GM18861 (cell line): ENCODE measurements around the gene MXD1.

Experiments used
- ATAC-seq: cut with Tn5 transposase; IDR thresholded peaks from one replicate; pipeline ENCODE4 v1.9.1; 2021; ENCODE audit not compliant: unreplicated experiment

Gene MXD1

DNA sequence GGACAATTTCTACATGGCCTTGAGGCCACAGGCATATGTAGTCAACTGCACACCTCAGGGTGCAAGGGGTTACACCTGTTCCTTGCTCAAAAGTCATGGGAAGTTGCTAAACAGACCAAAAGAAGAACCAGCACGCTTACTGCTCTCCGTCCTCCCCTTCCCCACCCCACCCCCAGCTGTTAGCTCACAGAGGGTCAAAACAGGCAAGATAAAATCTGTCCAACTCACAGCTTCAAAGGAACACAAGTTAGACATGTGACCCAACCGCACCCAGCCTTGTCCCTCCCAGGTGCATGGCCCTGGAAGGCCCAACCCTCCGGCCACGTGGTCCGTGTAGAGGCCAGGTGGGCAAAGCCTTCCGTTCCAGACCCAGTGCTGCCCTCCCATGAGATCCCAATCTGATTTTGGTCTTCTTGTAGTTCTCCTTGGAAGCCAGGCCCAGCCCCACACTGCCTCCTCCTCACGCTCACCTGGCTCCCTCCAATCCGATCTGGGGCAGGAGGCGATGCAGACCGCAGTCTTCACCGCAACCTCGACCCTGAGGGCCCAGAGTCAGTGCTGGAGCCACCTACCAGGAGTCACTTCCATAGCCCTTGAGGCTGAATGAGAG, 61.0 kb downstream of the MXD1 start:
- no peak for ATAC-seq

DNA sequence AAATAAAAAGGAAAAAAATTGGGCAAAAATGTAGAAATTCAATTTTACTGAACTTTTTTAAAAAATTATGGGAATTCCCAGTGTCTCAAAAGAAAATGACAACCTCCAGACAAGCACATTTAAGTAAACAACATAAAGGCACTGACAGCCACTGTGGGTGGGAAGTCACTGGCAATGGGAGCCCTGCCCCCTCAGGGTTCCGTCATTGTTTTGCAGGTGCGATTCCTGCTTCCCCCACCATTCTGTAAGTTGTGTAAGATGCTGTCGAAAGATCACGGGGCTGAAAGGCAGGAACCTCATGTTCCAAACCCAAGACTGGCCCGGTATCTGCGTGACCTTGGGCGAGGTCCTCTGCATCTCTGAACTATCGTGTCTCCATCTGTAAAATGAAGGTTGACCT, 62.3 kb downstream of the MXD1 start:
- ATAC-seq: no peak

DNA sequence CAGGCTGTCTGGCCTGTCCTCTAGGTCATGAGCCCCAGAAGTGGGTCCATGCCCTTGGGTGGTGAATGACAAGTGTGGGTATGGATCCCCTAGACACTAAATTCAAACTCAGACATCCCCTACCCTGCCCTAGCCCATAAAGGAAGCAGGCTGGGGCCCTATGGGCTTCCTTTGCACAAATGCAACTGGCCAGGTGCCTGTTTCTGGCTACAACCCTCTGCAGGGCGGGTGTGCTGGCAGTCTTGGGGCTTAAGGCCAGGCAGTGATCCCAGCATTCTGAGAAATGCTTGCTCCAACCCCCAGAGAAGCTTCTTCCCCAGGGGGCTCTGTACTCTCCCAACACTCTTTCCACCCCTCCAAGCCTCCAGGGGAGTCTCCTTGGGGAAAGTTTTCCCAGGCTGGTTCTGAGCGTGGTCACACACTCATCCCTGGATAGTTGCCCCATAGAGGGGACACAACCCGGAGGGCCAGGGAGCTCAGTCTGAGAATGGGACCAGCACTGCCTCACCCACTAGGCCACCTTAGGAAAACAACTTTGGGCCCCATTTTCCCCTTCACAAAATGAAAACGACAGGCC, 63.1 kb downstream of the MXD1 start:
- ATAC-seq: no peak

DNA sequence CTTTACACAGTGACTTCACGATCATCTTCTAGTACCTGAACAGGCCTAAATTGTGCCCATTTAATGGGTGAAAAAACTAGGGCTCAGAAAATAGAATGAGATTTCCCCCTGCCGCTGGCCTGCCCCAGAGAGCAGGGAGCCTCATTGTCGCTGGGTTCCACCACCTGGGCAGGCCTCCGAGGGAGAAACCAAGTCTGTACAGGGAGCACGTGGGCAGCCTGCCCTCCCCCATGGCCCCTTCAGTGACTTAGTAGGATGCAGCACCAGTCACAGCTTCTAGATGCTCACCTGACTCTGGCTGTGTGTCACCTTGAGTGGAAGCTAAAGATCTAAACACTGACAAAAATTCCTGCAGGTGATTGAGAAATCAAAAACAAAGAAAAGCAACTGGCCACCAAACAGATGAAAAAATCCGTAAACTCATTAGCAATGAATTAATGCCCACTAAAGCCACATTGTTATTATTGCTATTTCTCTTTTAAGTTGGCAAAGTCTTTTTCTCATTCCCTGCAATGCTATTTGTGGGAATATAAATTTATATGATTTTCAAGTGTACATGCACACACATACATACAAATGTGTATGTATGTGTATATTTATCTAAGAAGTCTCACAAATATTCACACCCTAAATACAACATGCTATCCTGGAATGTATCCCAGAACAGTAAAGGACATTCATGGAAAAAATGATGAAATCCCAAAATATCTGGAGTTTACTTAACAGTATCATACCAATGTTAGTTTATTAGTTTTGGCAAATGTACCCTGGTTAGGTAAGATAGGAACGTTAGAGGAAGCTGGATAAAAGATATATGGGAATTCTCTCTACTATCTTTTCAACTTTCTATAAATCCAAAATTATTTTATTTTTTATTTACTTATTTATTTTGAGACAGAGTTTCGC, 65.2 kb downstream of the MXD1 start:
- ATAC-seq: no peak

DNA sequence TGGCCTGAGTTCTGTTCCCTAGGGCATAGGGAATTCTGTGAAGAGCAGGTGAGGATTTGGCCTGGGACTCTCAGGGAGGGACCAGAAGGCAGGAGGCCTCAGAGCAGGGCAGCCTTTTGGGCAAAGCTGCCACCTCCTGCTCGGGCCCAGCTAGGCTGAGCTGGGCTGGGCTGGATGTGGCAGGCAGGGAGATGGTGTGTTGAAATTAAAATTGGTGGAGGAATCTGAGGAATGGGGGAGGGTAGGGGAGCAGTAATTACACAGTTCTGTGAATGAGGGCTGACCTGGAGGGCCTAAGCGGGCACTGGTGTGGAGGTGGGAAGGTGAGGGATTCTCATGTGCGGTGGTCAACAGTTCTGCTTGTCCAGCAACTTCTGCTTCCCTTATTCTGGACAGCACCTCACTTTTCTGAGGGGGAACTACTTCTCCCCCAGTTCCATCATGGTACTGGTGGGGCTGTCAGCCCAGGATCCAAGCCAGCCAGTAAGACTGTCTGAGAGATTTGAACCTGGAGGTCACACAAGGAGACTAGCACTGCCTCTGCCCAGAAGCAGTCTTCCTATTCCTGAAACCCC, 68.6 kb downstream of the MXD1 start:
- no peak for ATAC-seq

DNA sequence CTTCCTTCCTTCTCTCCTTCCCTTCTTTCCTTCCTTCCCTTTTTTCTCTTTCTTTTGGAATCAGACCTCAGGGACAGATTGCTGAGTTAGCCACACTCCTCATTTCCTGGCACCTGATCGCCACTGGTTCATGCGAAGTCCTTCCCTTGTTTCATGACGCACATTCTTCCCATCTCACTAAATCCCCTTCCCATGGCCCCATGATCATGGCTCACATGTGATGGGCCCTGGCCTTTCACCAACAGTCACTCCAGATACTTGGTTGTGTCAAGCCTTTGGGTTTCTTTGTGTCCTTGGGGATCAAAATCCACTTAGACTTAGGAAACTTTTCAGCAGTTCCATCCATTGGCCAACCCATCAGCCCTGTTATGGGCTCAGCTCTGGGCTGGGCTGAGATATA, 70.3 kb downstream of the MXD1 start:
- ATAC-seq: no peak

DNA sequence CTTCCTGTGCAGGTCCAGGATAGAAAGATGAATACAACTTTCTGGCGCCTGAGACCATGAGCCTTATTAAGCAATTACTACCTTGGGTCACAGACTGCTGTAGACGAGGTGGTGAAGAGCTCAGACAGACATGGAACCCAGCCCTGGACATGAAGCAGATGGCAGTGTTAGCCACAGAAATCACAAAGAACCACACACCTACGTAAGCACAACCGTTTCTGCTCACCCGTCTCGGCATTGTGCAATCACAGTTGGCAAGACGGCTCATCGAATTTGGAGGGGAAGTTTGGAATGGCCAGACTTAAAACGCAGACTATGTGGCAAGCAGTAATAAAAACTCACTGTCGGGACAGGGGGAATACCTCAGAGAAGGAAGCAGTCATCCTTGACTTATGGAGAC, 70.8 kb downstream of the MXD1 start:
- ATAC-seq: no peak

DNA sequence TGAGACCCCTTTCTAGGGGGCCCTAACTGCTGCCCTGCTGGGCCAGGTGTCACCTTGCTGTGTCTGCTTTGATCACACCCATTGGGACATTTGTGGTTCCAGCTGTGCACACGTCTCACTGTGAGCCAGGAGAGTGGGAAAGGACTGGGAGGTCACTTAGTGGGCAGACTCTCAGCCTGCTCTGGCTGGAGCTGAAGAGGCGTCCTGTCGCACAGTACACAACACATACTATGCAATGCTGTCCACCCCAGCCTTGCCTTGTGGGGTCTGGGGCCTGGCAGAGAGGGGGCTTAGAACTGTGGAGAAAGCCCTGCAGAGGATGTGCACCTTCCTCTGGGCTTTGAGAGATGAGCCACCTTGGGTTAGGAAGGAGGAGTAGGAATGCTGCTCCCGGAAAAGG, 71.8 kb downstream of the MXD1 start:
- ATAC-seq: no peak

DNA sequence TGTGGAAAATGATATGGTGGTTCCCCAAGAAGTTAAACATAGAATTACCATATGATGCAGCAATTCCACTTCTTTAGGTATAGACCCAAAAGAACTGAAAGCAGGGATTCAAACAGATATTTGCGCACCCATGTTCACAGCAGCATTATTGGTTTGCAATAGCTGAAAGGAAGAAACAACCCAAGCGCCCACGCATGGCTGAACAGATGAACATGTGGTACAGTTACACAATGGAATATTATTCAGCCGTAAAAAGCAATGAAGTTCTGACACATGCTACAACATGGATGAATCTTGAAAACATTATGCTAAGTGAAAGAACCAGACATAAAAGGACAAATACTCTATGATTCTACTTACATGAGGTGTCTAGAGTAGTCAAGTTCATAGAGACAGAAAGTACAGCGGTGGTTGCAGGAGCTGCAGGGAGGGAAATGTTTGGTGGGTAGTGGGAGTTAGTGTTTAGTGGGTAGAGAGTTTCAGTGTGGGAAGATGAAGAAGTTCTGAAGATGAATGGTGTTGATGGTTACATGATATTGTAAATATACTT, 73.3 kb downstream of the MXD1 start:
- ATAC-seq: no peak

DNA sequence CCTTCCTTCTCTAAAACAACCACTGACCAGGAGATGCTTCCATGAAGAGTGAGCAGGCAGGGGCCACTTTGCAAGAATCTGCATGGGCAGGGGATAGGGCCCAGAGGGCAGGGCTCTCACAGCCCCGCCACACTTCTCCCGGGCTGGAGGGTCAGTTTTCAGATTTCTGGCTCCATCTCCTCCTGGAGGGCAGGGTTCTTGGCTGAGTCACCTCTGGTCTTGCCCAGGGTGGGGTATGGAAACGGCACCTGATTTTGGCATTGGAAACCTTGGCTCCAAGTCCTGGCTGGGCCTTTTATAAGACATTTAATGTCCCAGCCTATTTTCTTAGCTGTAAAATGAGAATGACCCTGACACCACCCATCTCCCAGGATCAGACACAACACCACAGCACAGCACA, 74.1 kb downstream of the MXD1 start:
- no peak for ATAC-seq

DNA sequence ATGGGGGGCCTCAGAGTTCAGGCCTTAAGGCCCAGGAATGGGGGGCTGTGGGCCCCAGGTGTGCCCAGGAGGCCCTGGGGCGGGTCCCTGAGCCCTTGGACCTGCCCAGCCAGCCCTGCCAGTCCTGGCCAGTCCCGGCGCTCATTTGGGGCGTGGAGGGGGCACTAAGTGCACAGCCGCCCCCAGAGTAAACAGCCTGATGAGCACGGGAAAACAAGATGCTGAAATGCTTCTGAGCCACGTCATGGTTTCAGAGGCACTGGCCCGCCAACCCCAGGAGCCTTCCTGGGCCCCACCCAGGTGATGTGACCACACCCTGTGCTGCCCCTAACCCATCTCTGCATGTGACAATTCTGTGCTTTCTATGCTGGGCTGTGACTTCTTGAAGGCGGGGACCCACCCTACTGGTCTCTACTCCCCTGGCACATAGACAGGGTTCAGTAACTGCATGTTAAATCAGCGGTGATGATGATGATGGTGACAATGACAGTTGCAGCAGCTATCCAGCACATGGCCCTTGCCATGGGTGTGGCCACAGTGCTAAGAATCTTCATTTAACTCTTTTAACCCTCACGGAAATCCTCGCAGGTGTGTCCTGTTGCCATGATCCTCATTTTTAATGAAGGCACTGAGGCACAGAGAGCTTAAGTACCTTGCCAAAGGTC, 74.7 kb downstream of the MXD1 start:
- no peak for ATAC-seq
